H1 (cell line): ENCODE measurements around the gene LY86. TPM values are rescaled to one million over a fixed set of nuclear protein-coding genes. Genes with fewer than 3 reads are reported as not detected.

ENCODE experiments used
- CTCF ChIA-PET: fragments of 300-600 bp; sonication (Branson Sonifier 250); formaldehyde crosslinking; loops from one replicate; lab custom pipeline; 2021; ENCODE audit not compliant: partially characterized antibody; lab: Charles Lee
- POLR2A ChIA-PET: fragments of 300-600 bp; sonication (Branson Sonifier 250); formaldehyde crosslinking; loops from one replicate; lab custom pipeline; 2021; ENCODE audit warnings: inconsistent platforms; ENCODE audit not compliant: partially characterized antibody; lab: Charles Lee
- DNase-seq, 2 experiments: peaks; one replicate each; pipeline versions ENCODE4 v3.0.0 to v3.0.0-alpha.2; 2010 to 2022; ENCODE audit warnings: low spot score in 2 of 2, low read depth in 1 of 2, mixed read lengths in 1 of 2
- FAIRE-seq: peaks from 2 replicates; lab custom pipeline; 2011; peaks lifted over from hg19 to GRCh38; lab: Jason Lieb, UNC
- H2AFZ ChIP-seq: 2 replicates; pipeline ENCODE4 v1.8.1; 2012; ENCODE audit warnings: low read length, inconsistent platforms
- H2AK5ac ChIP-seq: 2 replicates; pipeline ENCODE4 v1.6.1; 2013; ENCODE audit warnings: low read depth, low read length
- H2BK120ac ChIP-seq: replicated peaks from 2 replicates; pipeline ENCODE3; 2013; ENCODE audit warnings: low read depth, low read length, inconsistent platforms
- H2BK12ac ChIP-seq: 2 replicates; pipeline ENCODE4 v1.6.1; 2013; ENCODE audit warnings: low read depth, low read length
- H2BK15ac ChIP-seq: 2 replicates; pipeline ENCODE4 v1.6.1; 2013; ENCODE audit warnings: low read length
- H2BK20ac ChIP-seq: 2 replicates; pipeline ENCODE4 v1.6.1; 2013; ENCODE audit warnings: low read length
- H2BK5ac ChIP-seq: 2 replicates; pipeline ENCODE4 v1.6.1; 2013; ENCODE audit warnings: low read depth, low read length
- H3K14ac ChIP-seq: 2 replicates; pipeline ENCODE4 v1.6.1; 2013; ENCODE audit warnings: inconsistent platforms; ENCODE audit not compliant: insufficient read length
- H3K18ac ChIP-seq: 2 replicates; pipeline ENCODE4 v1.6.1; 2013; ENCODE audit warnings: low read length; ENCODE audit errors: extremely low read depth
- H3K23ac ChIP-seq: 2 replicates; pipeline ENCODE4 v1.6.1; 2013; ENCODE audit warnings: inconsistent platforms; ENCODE audit not compliant: insufficient read length
- H3K23me2 ChIP-seq: 2 replicates; pipeline ENCODE4 v1.6.1; 2013; ENCODE audit warnings: low read depth, low read length
- H3K27ac ChIP-seq: 2 replicates; pipeline ENCODE4 v1.6.1; 2011; ENCODE audit warnings: low read depth, low read length, inconsistent platforms
- H3K27me3 ChIP-seq, 4 experiments: replicated peaks in 1 of 4; 1 replicate in 1 of 4; 2 replicates in 3 of 4; pipeline versions ENCODE4 v1.6.1 to v1.8.1; 2011 to 2013; ENCODE audit warnings: low read length in 3 of 4, mild to moderate bottlenecking in 3 of 4, inconsistent platforms in 2 of 4, mixed read lengths in 2 of 4, moderate library complexity in 1 of 4; ENCODE audit not compliant: control insufficient read depth in 3 of 4, insufficient read depth in 3 of 4; ENCODE audit errors: extremely low read depth in 1 of 4
- H3K36me3 ChIP-seq, 4 experiments: 2 replicates each; pipeline versions ENCODE4 v1.6.1 to v1.8.1; 2011 to 2013; ENCODE audit warnings: mild to moderate bottlenecking in 4 of 4, low read length in 3 of 4, moderate library complexity in 2 of 4, control low read depth in 1 of 4, inconsistent platforms in 1 of 4; ENCODE audit not compliant: insufficient read depth in 4 of 4, control insufficient read depth in 2 of 4
- H3K4ac ChIP-seq: replicated peaks from 2 replicates; pipeline ENCODE3; 2013; ENCODE audit warnings: low read length, low read depth, mixed read lengths, inconsistent platforms; ENCODE audit not compliant: insufficient read length
- H3K4me1 ChIP-seq, 4 experiments: replicated peaks in 1 of 4; 1 replicate in 1 of 4; 2 replicates in 3 of 4; pipeline versions ENCODE4 v1.6.1 to v1.8.1; 2011 to 2013; ENCODE audit warnings: low read length in 3 of 4, inconsistent platforms in 2 of 4, mixed read lengths in 1 of 4; ENCODE audit not compliant: insufficient read depth in 4 of 4, control insufficient read depth in 3 of 4
- H3K4me2 ChIP-seq, 2 experiments: 2 replicates each; pipeline versions ENCODE4 v1.6.1 to v1.8.1; 2011 to 2013; ENCODE audit warnings: low read depth in 2 of 2, low read length in 2 of 2, control low read depth in 1 of 2, inconsistent platforms in 1 of 2, mild to moderate bottlenecking in 1 of 2; ENCODE audit not compliant: insufficient read depth in 1 of 2
- H3K4me3 ChIP-seq, 4 experiments: fragments of 200-600, 300-600 bp in 1 of 4; sonication (generic), shearing (Covaris generic), sonication (Bioruptor Twin) in 1 of 4; 2 replicates each; pipeline versions ENCODE4 v1.5.1 to v1.8.1; 2011 to 2016; ENCODE audit warnings: low read length in 4 of 4, low read depth in 3 of 4, control low read depth in 2 of 4, inconsistent platforms in 2 of 4, mild to moderate bottlenecking in 2 of 4, mixed read lengths in 1 of 4, moderate library complexity in 1 of 4; ENCODE audit not compliant: insufficient read depth in 2 of 4; ENCODE audit errors: extremely low read depth in 1 of 4
- H3K56ac ChIP-seq: replicated peaks from 2 replicates; pipeline ENCODE3; 2013; ENCODE audit warnings: low read depth, mild to moderate bottlenecking, mixed read lengths, low read length, inconsistent platforms; ENCODE audit not compliant: insufficient read length
- H3K79me1 ChIP-seq: 2 replicates; pipeline ENCODE4 v1.6.1; 2013; ENCODE audit warnings: low read depth, low read length, control low read depth
- H3K79me2 ChIP-seq, 2 experiments: 2 replicates each; pipeline versions ENCODE4 v1.6.1 to v1.8.1; 2012 to 2013; ENCODE audit warnings: low read length in 2 of 2, mild to moderate bottlenecking in 2 of 2, inconsistent platforms in 1 of 2; ENCODE audit not compliant: insufficient read depth in 2 of 2, control insufficient read depth in 1 of 2
- H3K9ac ChIP-seq, 4 experiments: replicated peaks in 1 of 4; 1 replicate in 1 of 4; 2 replicates in 3 of 4; pipeline versions ENCODE4 v1.6.1 to v1.8.1; 2011 to 2013; ENCODE audit warnings: low read depth in 3 of 4, low read length in 3 of 4, control low read depth in 2 of 4, mild to moderate bottlenecking in 2 of 4, moderate library complexity in 2 of 4, inconsistent platforms in 1 of 4; ENCODE audit errors: extremely low read depth in 1 of 4
- H3K9me3 ChIP-seq, 2 experiments: 2 replicates each; pipeline versions ENCODE4 v1.6.1 to v1.8.1; 2012 to 2013; ENCODE audit warnings: mild to moderate bottlenecking in 2 of 2, moderate library complexity in 2 of 2, control low read depth in 1 of 2, inconsistent platforms in 1 of 2, low read depth in 1 of 2, low read length in 1 of 2, mixed read lengths in 1 of 2; ENCODE audit not compliant: insufficient read depth in 2 of 2
- H4K20me1 ChIP-seq, 2 experiments: replicated peaks in 1 of 2; 2 replicates each; pipeline versions ENCODE3 to v1.8.1; 2011 to 2013; ENCODE audit warnings: inconsistent platforms in 2 of 2, low read length in 2 of 2, mild to moderate bottlenecking in 1 of 2; ENCODE audit not compliant: insufficient read depth in 2 of 2, control insufficient read depth in 1 of 2
- H4K5ac ChIP-seq: 2 replicates; pipeline ENCODE4 v1.6.1; 2013; ENCODE audit warnings: low read length, low read depth, mixed read lengths, inconsistent platforms; ENCODE audit not compliant: insufficient read length
- H4K8ac ChIP-seq: 2 replicates; pipeline ENCODE4 v1.8.0; 2013; ENCODE audit warnings: mild to moderate bottlenecking, moderate library complexity, low read length, inconsistent platforms; ENCODE audit not compliant: insufficient read depth; ENCODE audit errors: extremely low read depth
- H4K91ac ChIP-seq: replicated peaks from 2 replicates; pipeline ENCODE3; 2013; ENCODE audit warnings: low read length, mixed read lengths, inconsistent platforms; ENCODE audit not compliant: insufficient read length
- WGBS, 2 experiments: shearing (Covaris generic) in 1 of 2; methylation state at CpG; one replicate each; pipeline versions ENCODE4 v1.1.6 to v1.1.7; 2013 to 2015; ENCODE audit warnings: low lambda C conversion rate in 2 of 2, mixed read lengths in 2 of 2, inconsistent platforms in 1 of 2, low coverage in 1 of 2, missing lambda C conversion rate in 1 of 2; ENCODE audit not compliant: insufficient replicate concordance in 2 of 2, insufficient coverage in 1 of 2, insufficient read length in 1 of 2; ENCODE audit errors: extremely low coverage in 1 of 2, missing lambda C conversion rate in 1 of 2; 5-methylcytosine and 5-hydroxymethylcytosine counted together
- polyA plus RNA-seq, 7 experiments: library from polyadenylated mRNA; depleted of rRNA in 3 of 7; stranded (reverse) in 5 of 7; unstranded in 2 of 7; fragments of >200 nt in 5 of 7; fragments of 200-250 nt in 2 of 7; gene quantifications; 1 replicate in 5 of 7; 2 replicates in 1 of 7; 4 replicates in 1 of 7; pipeline versions ENCODE4 v1.2.1 to v1.2.3, GENCODE V29; 2011 to 2013; ENCODE audit warnings: missing spikeins in 2 of 7, mixed read lengths in 2 of 7
- total RNA-seq: library from RNA; stranded (reverse); fragmentation: NEBNext Ultra II Directional; extraction: Animal tissue kit (Norgen Biotek cat#: 25700); gene quantifications from 2 replicates; pipeline ENCODE4 v1.2.1, GENCODE V29; 2021

The LY86 gene
- total and polyA plus RNA-seq, 2 of the 8 experiments (the other 6 are each of a cell fraction or from before 2014, with no cell fraction given), result not detected

DNA sequence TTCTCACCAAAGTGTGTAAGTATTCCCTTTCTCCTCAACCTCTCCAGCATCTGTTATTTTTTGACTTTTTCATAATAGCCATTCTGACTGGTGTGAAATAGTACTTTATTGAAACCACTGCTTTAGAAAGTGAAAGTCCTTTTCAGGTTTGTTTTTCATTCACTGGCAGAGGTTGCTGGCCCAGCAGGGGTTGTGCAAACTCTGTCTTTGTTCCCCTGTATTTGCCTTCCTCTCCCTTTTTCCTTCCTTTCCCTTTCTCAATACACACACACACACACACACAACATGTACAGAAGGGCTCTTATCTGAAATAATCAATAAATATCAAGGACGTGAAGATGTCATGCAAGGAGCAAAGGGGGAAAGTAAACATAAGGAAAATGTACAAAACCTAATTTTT is 99.8 kb downstream of the LY86 start:
- Histone ChIP-seq H3K56ac (no peak overlapping the region), H2AK5ac (no peak overlapping the region), H2BK15ac (no peak overlapping the region), H3K4ac (no peak overlapping the region), H4K20me1 (no peaks in the 10 kb centered on the region), H3K14ac (no peak overlapping the region), H4K8ac (no peak overlapping the region), H3K18ac (no peak overlapping the region), H3K4me3 (peak overlapping the region in 1 of 4 experiments; percentile 62; a peak in 2 of 8 replicates), H3K9ac (no peak overlapping the region), H3K9me3 (no peaks in the 10 kb centered on the region), H3K79me2 (no peaks in the 10 kb centered on the region), H2BK5ac (no peak overlapping the region), H3K23ac (no peak overlapping the region), H2BK20ac (no peak overlapping the region), H4K91ac (no peak overlapping the region), H3K23me2 (peaks cover 4% of the 10 kb centered on the region), H2BK120ac (no peak overlapping the region), H3K79me1 (no peaks in the 10 kb centered on the region), H2BK12ac (no peak overlapping the region), H4K5ac (no peak overlapping the region), H2AFZ (no peak overlapping the region), H3K4me2 (peak overlapping the region; percentile 66 to 93), H3K27me3 (no peaks in the 10 kb centered on the region), H3K4me1 (peaks cover 8 to 17% (median 16%) of the 10 kb centered on the region in 4 experiments), H3K36me3 (no peaks in the 10 kb centered on the region), H3K27ac (no peak overlapping the region)
- POLR2A ChIA-PET, result interaction anchor here (0.6 kb wide), 1 partner anchor 560 kb away, joined by 3 read pairs; no protein-coding TSS in a partner anchor
- DNase-seq (no peak), FAIRE-seq (no peak)
- CTCF ChIA-PET, result no interaction called here
- 57% methylated on average over 1 of the region's 1 CpG; no CpG with 5 or more reads in 1 of the 2 experiments for WGBS, 2 experiments
